Endothelial cell of umbilical vein (primary cell): Measurements from ENCODE around the gene ASS1. TPM values are rescaled to one million over a fixed set of nuclear protein-coding genes. Genes with fewer than 3 reads are reported as not detected.
A peak's percentile ranks its signal among the peaks of the same experiment; 100 is the strongest.

Experiments
- BruUV-seq: library from RNA; stranded (reverse); fragments of 400-500 nt; replicated peaks from 2 replicates; lab custom pipeline; 2021; lab: Mats Ljungman, UMichigan
- CTCF ChIA-PET: fragments of 300-600, 350-600 bp; sonication (Branson Sonifier 250); formaldehyde crosslinking; loops from one replicate; lab custom pipeline; 2021; ENCODE audit warnings: antibody characterized with exemption, inconsistent platforms; lab: Charles Lee
- POLR2A ChIA-PET: fragments of 300-600, 350-600 bp; sonication (Branson Sonifier 250); formaldehyde crosslinking; loops from one replicate; lab custom pipeline; 2021; ENCODE audit warnings: antibody characterized with exemption, inconsistent platforms; lab: Charles Lee
- DNase-seq: peaks from one replicate; pipeline ENCODE4 v3.0.0-alpha.2; 2011; ENCODE audit warnings: low read depth, low spot score
- FAIRE-seq: peaks from 2 replicates; lab custom pipeline; 2011; peaks lifted over from hg19 to GRCh38; lab: Jason Lieb, UNC
- H2AFZ ChIP-seq: 2 replicates; pipeline ENCODE4 v1.6.0; 2012; ENCODE audit warnings: low read depth, low read length, control low read depth, inconsistent platforms
- H3K27ac ChIP-seq: 2 replicates; pipeline ENCODE4 v1.5.1; 2011; ENCODE audit warnings: low read depth, mild to moderate bottlenecking, control low read depth, low read length, moderate library complexity; ENCODE audit not compliant: insufficient read depth
- H3K27me3 ChIP-seq, 2 experiments: 2 replicates each; pipeline versions ENCODE4 v1.6.0 to v1.6.1; 2011; ENCODE audit warnings: low read length in 2 of 2, mixed read lengths in 1 of 2; ENCODE audit not compliant: control insufficient read depth in 2 of 2, insufficient read depth in 2 of 2
- H3K36me3 ChIP-seq, 2 experiments: 2 replicates in 1 of 2; 3 replicates in 1 of 2; pipeline ENCODE4 v1.5.1; 2011; ENCODE audit warnings: low read length in 2 of 2, mild to moderate bottlenecking in 1 of 2, moderate library complexity in 1 of 2; ENCODE audit not compliant: control insufficient read depth in 2 of 2, insufficient read depth in 2 of 2; ENCODE audit errors: extremely low read depth in 1 of 2
- H3K4me1 ChIP-seq: 3 replicates; pipeline ENCODE4 v1.5.1; 2011; ENCODE audit warnings: mild to moderate bottlenecking, low read length; ENCODE audit not compliant: control insufficient read depth, insufficient read depth; ENCODE audit errors: extremely low read depth
- H3K4me2 ChIP-seq: 2 replicates; pipeline ENCODE4 v1.6.1; 2011; ENCODE audit warnings: low read length, control low read depth, mixed read lengths; ENCODE audit not compliant: insufficient read depth
- H3K4me3 ChIP-seq, 3 experiments: fragments of 200-600 bp in 1 of 3; sonication (generic), shearing (Covaris generic) in 1 of 3; replicated peaks in 1 of 3; 2 replicates each; pipeline ENCODE4 v1.5.1; 2011 to 2016; ENCODE audit warnings: control low read depth in 3 of 3, low read length in 3 of 3, mild to moderate bottlenecking in 2 of 3, inconsistent platforms in 1 of 3, low read depth in 1 of 3, moderate library complexity in 1 of 3; ENCODE audit not compliant: insufficient read depth in 1 of 3
- H3K79me2 ChIP-seq: 2 replicates; pipeline ENCODE4 v1.6.0; 2012; ENCODE audit warnings: low read length, inconsistent platforms; ENCODE audit not compliant: control insufficient read depth, insufficient read depth
- H3K9ac ChIP-seq: replicated peaks from 2 replicates; pipeline ENCODE3; 2011; ENCODE audit warnings: low read length, control low read depth; ENCODE audit not compliant: insufficient read depth; ENCODE audit errors: extremely low read depth
- H3K9me1 ChIP-seq: replicated peaks from 3 replicates; pipeline ENCODE4 v1.6.0; 2011; ENCODE audit warnings: mild to moderate bottlenecking, low read length; ENCODE audit not compliant: control insufficient read depth, insufficient read depth; ENCODE audit errors: extremely low read depth
- H3K9me3 ChIP-seq: replicated peaks from 2 replicates; pipeline ENCODE4 v1.5.1; 2012; ENCODE audit warnings: low read length, inconsistent platforms; ENCODE audit not compliant: control insufficient read depth, insufficient read depth
- H4K20me1 ChIP-seq: replicated peaks from 2 replicates; pipeline ENCODE3; 2011; ENCODE audit warnings: mild to moderate bottlenecking, low read length; ENCODE audit not compliant: control insufficient read depth, insufficient read depth; ENCODE audit errors: extremely low read depth
- EZH2 ChIP-seq: IDR thresholded peaks from 2 replicates; pipeline ENCODE4 v1.6.1; 2012; ENCODE audit warnings: borderline replicate concordance, low read depth, mild to moderate bottlenecking, moderate library complexity, low read length, inconsistent platforms; ENCODE audit not compliant: severe bottlenecking
- FOS ChIP-seq: IDR thresholded peaks from 2 replicates; pipeline ENCODE4 v1.6.1; 2011; ENCODE audit warnings: mild to moderate bottlenecking, low read length, moderate library complexity, borderline replicate concordance; ENCODE audit not compliant: insufficient read depth
- GATA2 ChIP-seq: IDR thresholded peaks from 2 replicates; pipeline ENCODE4 v1.7.0; 2011; ENCODE audit warnings: low read depth, mild to moderate bottlenecking, moderate library complexity, mixed read lengths, low read length; ENCODE audit not compliant: insufficient read length, insufficient read depth
- JUN ChIP-seq: IDR thresholded peaks from 2 replicates; pipeline ENCODE4 v1.6.1; 2011; ENCODE audit warnings: borderline replicate concordance, low read depth; ENCODE audit not compliant: insufficient read length, insufficient read depth
- MYC ChIP-seq: IDR thresholded peaks from one replicate; pipeline ENCODE4 v1.6.1; 2011; ENCODE audit warnings: mild to moderate bottlenecking, low read depth, low read length
- POLR2A ChIP-seq: IDR thresholded peaks from 2 replicates; pipeline ENCODE4 v1.6.1; 2012; ENCODE audit warnings: low read depth, mild to moderate bottlenecking, control low read depth, low read length
- POLR2AphosphoS5 ChIP-seq: IDR thresholded peaks from 2 replicates; pipeline ENCODE4 v1.6.1; 2012; ENCODE audit warnings: low read depth, mild to moderate bottlenecking, control low read depth, low read length, moderate library complexity; ENCODE audit not compliant: insufficient read depth
- dilution Hi-C: fragments of 300-500 bp; cut with MboI; formaldehyde crosslinking; loops from one replicate; pipeline ENCODE4 v1.15.0; 2019; ENCODE audit warnings: low sequenced_read_pairs; ENCODE audit not compliant: extremely low pct_ligation_motif_present
- intact Hi-C: fragments of 100-400 bp; cut with micrococcal nuclease; formaldehyde crosslinking; loops from one replicate; pipeline ENCODE4 v1.10.0; 2022
- polyA plus RNA-seq, 4 experiments: library from polyadenylated mRNA; depleted of rRNA in 3 of 4; stranded (reverse) in 3 of 4; unstranded in 1 of 4; fragments of >200 nt; gene quantifications; 2 replicates each; pipeline versions ENCODE4 v1.2.1 to v1.2.3, GENCODE V29; 2011 to 2012; ENCODE audit warnings: missing spikeins in 1 of 4
- total RNA-seq: library from RNA; stranded (reverse); gene quantifications from 2 replicates; pipeline ENCODE4 v1.2.3, GENCODE V29; 2021
- TF ChIP-seq, protein P1 (sequence below): IDR thresholded peaks from 2 replicates; pipeline ENCODE4 v1.6.1; 2011; ENCODE audit not compliant: insufficient read depth, insufficient read length
- TF ChIP-seq, protein P2 (sequence below), 2 donors: IDR thresholded peaks; 1 replicate in 1 of 2; 2 replicates in 1 of 2; pipeline ENCODE4 v1.5.1; 2011; ENCODE audit warnings: low read length in 2 of 2, mild to moderate bottlenecking in 2 of 2, moderate library complexity in 2 of 2, control low read depth in 1 of 2, inconsistent platforms in 1 of 2, low read depth in 1 of 2; ENCODE audit not compliant: insufficient read depth in 1 of 2; ENCODE audit errors: extremely low read depth in 1 of 2

The ASS1 gene
- total and polyA plus RNA-seq, 2 donors (not counting 3 experiments of a cell fraction or from before 2014, with no cell fraction given) = 3.6 to 12.4 TPM

DNA sequence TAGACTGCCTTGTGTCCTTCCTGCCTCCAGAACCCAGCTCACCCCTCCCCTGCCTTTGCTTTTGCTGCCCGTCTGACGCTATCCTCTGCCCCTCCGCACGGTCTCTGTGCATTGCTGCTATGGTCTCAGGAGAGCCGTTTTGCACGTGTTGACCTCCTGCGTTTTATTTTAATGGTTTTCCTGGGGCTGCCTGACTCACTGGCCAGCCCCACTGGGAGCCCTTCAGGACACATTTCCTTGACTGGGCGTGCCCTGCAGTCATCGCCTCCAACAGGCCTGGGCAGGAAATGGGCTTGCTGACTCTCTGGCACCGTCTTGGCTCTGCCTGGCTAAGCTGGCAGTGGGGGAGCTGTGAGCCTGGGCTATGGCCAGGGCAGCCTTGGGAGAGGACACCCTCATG, 17.9 kb upstream of the ASS1 start:
- no peaks in the 10 kb centered on the region for H3K36me3 ChIP-seq
- dilution Hi-C loops = no loop called here
- CTCF ChIA-PET = interaction anchor here (0.9 to 1.5 kb wide), 5 partner anchors 11 to 256 kb away, joined by 3 to 6 read pairs (median 4); no protein-coding TSS in a partner anchor
- DNase-seq (peak; percentile 90), FAIRE-seq (peak; percentile 97)
- POLR2A ChIA-PET = interaction anchor here (0.7 kb wide), 1 partner anchor 114 kb away, joined by 4 read pairs; no protein-coding TSS in a partner anchor
- peak; percentile 53 for TF ChIP-seq POLR2AphosphoS5
- no peak for TF ChIP-seq POLR2A
- TF ChIP-seq GATA2 = no peak
- peak; percentile 27 for TF ChIP-seq JUN
- TF ChIP-seq, protein P1, sequence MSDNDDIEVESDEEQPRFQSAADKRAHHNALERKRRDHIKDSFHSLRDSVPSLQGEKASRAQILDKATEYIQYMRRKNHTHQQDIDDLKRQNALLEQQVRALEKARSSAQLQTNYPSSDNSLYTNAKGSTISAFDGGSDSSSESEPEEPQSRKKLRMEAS = peak; percentile 54
- TF ChIP-seq EZH2 = no peak
- TF ChIP-seq, protein P2, sequence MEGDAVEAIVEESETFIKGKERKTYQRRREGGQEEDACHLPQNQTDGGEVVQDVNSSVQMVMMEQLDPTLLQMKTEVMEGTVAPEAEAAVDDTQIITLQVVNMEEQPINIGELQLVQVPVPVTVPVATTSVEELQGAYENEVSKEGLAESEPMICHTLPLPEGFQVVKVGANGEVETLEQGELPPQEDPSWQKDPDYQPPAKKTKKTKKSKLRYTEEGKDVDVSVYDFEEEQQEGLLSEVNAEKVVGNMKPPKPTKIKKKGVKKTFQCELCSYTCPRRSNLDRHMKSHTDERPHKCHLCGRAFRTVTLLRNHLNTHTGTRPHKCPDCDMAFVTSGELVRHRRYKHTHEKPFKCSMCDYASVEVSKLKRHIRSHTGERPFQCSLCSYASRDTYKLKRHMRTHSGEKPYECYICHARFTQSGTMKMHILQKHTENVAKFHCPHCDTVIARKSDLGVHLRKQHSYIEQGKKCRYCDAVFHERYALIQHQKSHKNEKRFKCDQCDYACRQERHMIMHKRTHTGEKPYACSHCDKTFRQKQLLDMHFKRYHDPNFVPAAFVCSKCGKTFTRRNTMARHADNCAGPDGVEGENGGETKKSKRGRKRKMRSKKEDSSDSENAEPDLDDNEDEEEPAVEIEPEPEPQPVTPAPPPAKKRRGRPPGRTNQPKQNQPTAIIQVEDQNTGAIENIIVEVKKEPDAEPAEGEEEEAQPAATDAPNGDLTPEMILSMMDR (IDR thresholded peaks at IDR 0.05; ENCODE audit: extremely low read depth in 1 of 2, insufficient read depth in 1 of 2, low read depth in 1 of 2, low read length in 2 of 2) = peak in 1 of 2 donors; percentile 7
- peak; percentile 58 for TF ChIP-seq MYC
- TF ChIP-seq FOS = peak; percentile 82
- H3K27me3 ChIP-seq = peaks cover 0 to 2% of the 10 kb centered on the region in 2 experiments
- no peak overlapping the region for H3K4me2 ChIP-seq
- no peaks in the 10 kb centered on the region for H3K79me2 ChIP-seq
- intact Hi-C loops = loop anchor here (1.0 kb wide), 1 partner anchor 26 kb away; no protein-coding TSS in a partner anchor
- no peaks in the 10 kb centered on the region for H3K9me3 ChIP-seq
- H4K20me1 ChIP-seq = no peaks in the 10 kb centered on the region
- H3K27ac ChIP-seq = no peak overlapping the region
- no TSS peak for BruUV-seq
- no peak overlapping the region for H3K4me3 ChIP-seq
- no peak overlapping the region for H3K9ac ChIP-seq
- H2AFZ ChIP-seq = no peak overlapping the region
- peaks cover 12% of the 10 kb centered on the region for H3K4me1 ChIP-seq
- no peaks in the 10 kb centered on the region for H3K9me1 ChIP-seq
